Natural killer cell (primary cell): ENCODE data around the gene DCD. TPM values are rescaled to one million over a fixed set of nuclear protein-coding genes. Genes with fewer than 3 reads are reported as not detected.

Source experiments
- ATAC-seq, 3 donors: fragments of 150-1000 bp in 2 of 3; fragments of 200-7000 bp in 1 of 3; cut with Tn5 transposase; 1 replicate in 1 of 3; 2 replicates in 2 of 3; pipeline ENCODE4 v1.10.0; 2021; ENCODE audit warnings: mild to moderate bottlenecking in 2 of 3, moderate library complexity in 2 of 3
- DNase-seq, 2 donors: peaks; one replicate each; pipeline versions ENCODE4 v3.0.0 to v3.0.0-alpha.2; 2013 to 2021; ENCODE audit warnings: mixed read lengths in 1 of 2
- H3K27ac ChIP-seq: one replicate; pipeline ENCODE4 v1.5.1; 2013; ENCODE audit warnings: mild to moderate bottlenecking, low read length
- H3K27me3 ChIP-seq: one replicate; pipeline ENCODE4 v1.6.1; 2013; ENCODE audit warnings: low read length; ENCODE audit not compliant: control insufficient read depth, insufficient read depth
- H3K36me3 ChIP-seq: one replicate; pipeline ENCODE4 v1.6.1; 2013; ENCODE audit warnings: low read length; ENCODE audit not compliant: control insufficient read depth, insufficient read depth
- H3K4me1 ChIP-seq: one replicate; pipeline ENCODE4 v1.6.1; 2013; ENCODE audit warnings: low read length; ENCODE audit not compliant: control insufficient read depth, insufficient read depth
- H3K4me3 ChIP-seq: one replicate; pipeline ENCODE4 v1.5.1; 2013; ENCODE audit warnings: low read length
- H3K9me3 ChIP-seq: one replicate; pipeline ENCODE4 v1.6.1; 2013; ENCODE audit warnings: low read length; ENCODE audit not compliant: control insufficient read depth, insufficient read depth
- H3K27ac Mint-ChIP-seq, 2 donors: one replicate each; pipeline ENCODE4 v1.8.0; 2022; ENCODE audit warnings: mild to moderate bottlenecking in 2 of 2, mixed read lengths in 2 of 2, moderate library complexity in 1 of 2
- H3K27me3 Mint-ChIP-seq, 2 donors: one replicate each; pipeline ENCODE4 v1.8.0; 2022; ENCODE audit warnings: low read depth in 2 of 2, mixed read lengths in 2 of 2
- H3K36me3 Mint-ChIP-seq: one replicate; pipeline ENCODE4 v1.8.0; 2022; ENCODE audit warnings: mixed read lengths
- H3K4me1 Mint-ChIP-seq, 2 donors: one replicate each; pipeline ENCODE4 v1.8.0; 2022; ENCODE audit warnings: mixed read lengths in 2 of 2
- H3K4me3 Mint-ChIP-seq: one replicate; pipeline ENCODE4 v1.8.0; 2022; ENCODE audit warnings: mild to moderate bottlenecking, moderate library complexity, mixed read lengths
- H3K9me3 Mint-ChIP-seq, 2 donors: one replicate each; pipeline ENCODE4 v1.8.0; 2022; ENCODE audit warnings: mixed read lengths in 2 of 2
- CTCF ChIP-seq: fragments of 200-600 bp; IDR thresholded peaks from one replicate; pipeline ENCODE4 v1.8.0; 2022; ENCODE audit warnings: antibody characterized with exemption
- WGBS: methylation state at CpG from one replicate; pipeline ENCODE4 v1.1.7; 2013; ENCODE audit warnings: missing lambda C conversion rate; ENCODE audit not compliant: insufficient coverage; 5-methylcytosine and 5-hydroxymethylcytosine counted together
- intact Hi-C: fragments of 100-400 bp; cut with micrococcal nuclease; formaldehyde crosslinking; loops from one replicate; pipeline ENCODE4 v1.14.2; 2022
- total RNA-seq, 4 donors: library from RNA; stranded (reverse); fragments of 120-200 nt in 1 of 4; gene quantifications; one replicate each; pipeline versions ENCODE4 v1.2.3 to v1.2.4, GENCODE V29; 2013 to 2022

The DCD gene, protein sequence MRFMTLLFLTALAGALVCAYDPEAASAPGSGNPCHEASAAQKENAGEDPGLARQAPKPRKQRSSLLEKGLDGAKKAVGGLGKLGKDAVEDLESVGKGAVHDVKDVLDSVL
- not detected for total RNA-seq
- not detected for total RNA-seq (2013)

- no peak for TF ChIP-seq CTCF
- no peak within 1 kb of the TSS for H3K4me3 Mint-ChIP-seq
- H3K27ac Mint-ChIP-seq, result no peak within 1 kb of the TSS
- ATAC-seq (no peak), DNase-seq (no peak)
- intact Hi-C loops, result no loop called here
- peaks cover 39 to 59% of the 10 kb centered on the region in 2 donors for H3K27me3 Mint-ChIP-seq
- H3K9me3 Mint-ChIP-seq, result no peaks in the 10 kb centered on the region
- Histone ChIP-seq H3K4me3 (no peak within 1 kb of the TSS), H3K27ac (no peak within 1 kb of the TSS), H3K27me3 (no peaks in the 10 kb centered on the region), H3K36me3 (no peaks in the 10 kb centered on the region), H3K4me1 (no peaks in the 10 kb centered on the region), H3K9me3 (no peaks in the 10 kb centered on the region)
- H3K4me1 Mint-ChIP-seq, result no peaks in the 10 kb centered on the region
- no peaks in the 10 kb centered on the region for H3K36me3 Mint-ChIP-seq
- WGBS, result 82% methylated on average over 2 of the region's 2 CpGs
Measured at GRCh38 chr12:54648265-54648664, at the start of gene DCD. TSS of gene DCD (minus strand) at chr12:54648365. CDS start at chr12:54648303, 62 bp downstream.

GRCh38 chr12:54697851-54698250, 49.7 kb upstream of the DCD start:
- DNase-seq, result no peak
- no peak for ATAC-seq
- Histone ChIP-seq H3K4me3 (no peak overlapping the region), H3K9me3 (no peaks in the 10 kb centered on the region), H3K4me1 (no peaks in the 10 kb centered on the region), H3K36me3 (no peaks in the 10 kb centered on the region), H3K27ac (no peak overlapping the region), H3K27me3 (no peaks in the 10 kb centered on the region)
- 7% methylated on average over 1 of the region's 1 CpG for WGBS
- Mint-ChIP-seq H3K4me3 (no peak overlapping the region), H3K9me3 (no peaks in the 10 kb centered on the region), H3K36me3 (no peaks in the 10 kb centered on the region), H3K27me3 (peaks cover 33 to 42% of the 10 kb centered on the region in 2 donors), H3K27ac (no peak overlapping the region), H3K4me1 (no peaks in the 10 kb centered on the region)
- intact Hi-C loops, result no loop called here
- no peak for TF ChIP-seq CTCF

DNA sequence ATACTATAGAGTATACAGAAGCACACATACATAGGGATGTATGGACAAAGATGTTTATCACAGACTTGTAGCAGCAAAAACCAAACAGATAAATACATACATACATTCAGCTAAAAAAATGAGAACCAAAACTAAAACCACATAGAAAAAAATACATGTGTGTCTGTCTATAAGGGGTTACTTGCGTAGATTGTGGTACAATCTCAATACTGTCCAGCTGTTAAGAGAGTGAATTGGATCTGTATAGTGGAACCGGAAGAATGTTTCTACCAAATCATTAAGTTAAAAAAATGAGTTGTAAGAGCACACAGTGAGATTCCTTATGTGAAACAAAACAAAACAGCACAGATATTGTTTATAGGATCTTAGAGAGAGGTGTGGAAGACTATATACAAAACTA, 44.2 kb upstream of the DCD start:
- Histone ChIP-seq H3K9me3 (no peaks in the 10 kb centered on the region), H3K27me3 (peaks cover 3% of the 10 kb centered on the region), H3K4me3 (no peak overlapping the region), H3K36me3 (no peaks in the 10 kb centered on the region), H3K27ac (no peak overlapping the region), H3K4me1 (no peaks in the 10 kb centered on the region)
- no peak overlapping the region for H3K4me3 Mint-ChIP-seq
- intact Hi-C loops, result no loop called here
- H3K27ac Mint-ChIP-seq, result no peak overlapping the region
- no peaks in the 10 kb centered on the region for H3K4me1 Mint-ChIP-seq
- H3K36me3 Mint-ChIP-seq, result no peaks in the 10 kb centered on the region
- ATAC-seq (no peak), DNase-seq (no peak)
- peaks cover 41 to 60% of the 10 kb centered on the region in 2 donors for H3K27me3 Mint-ChIP-seq
- 0% methylated on average over 1 of the region's 2 CpGs for WGBS
- TF ChIP-seq CTCF, result no peak
- no peaks in the 10 kb centered on the region for H3K9me3 Mint-ChIP-seq

- 70% methylated on average over 2 of the region's 2 CpGs for WGBS
- intact Hi-C loops, result no loop called here
- no peak for TF ChIP-seq CTCF
- no peaks in the 10 kb centered on the region for H3K9me3 Mint-ChIP-seq
- no peak overlapping the region for H3K4me3 Mint-ChIP-seq
- no peaks in the 10 kb centered on the region for H3K9me3 ChIP-seq
- H3K36me3 Mint-ChIP-seq, result no peaks in the 10 kb centered on the region
- H3K27ac Mint-ChIP-seq, result no peak overlapping the region
- ATAC-seq (no peak), DNase-seq (no peak)
- no peaks in the 10 kb centered on the region for H3K36me3 ChIP-seq
- peaks cover 39 to 57% of the 10 kb centered on the region in 2 donors for H3K27me3 Mint-ChIP-seq
- no peaks in the 10 kb centered on the region for H3K4me1 ChIP-seq
- H3K4me3 ChIP-seq, result no peak overlapping the region
- no peak overlapping the region for H3K27ac ChIP-seq
- H3K4me1 Mint-ChIP-seq, result no peaks in the 10 kb centered on the region
- peaks cover 3% of the 10 kb centered on the region for H3K27me3 ChIP-seq
Measured at GRCh38 chr12:54689984-54690383, 41.8 kb upstream of the DCD start.
